ENCODE data around the gene ZDHHC1.

The ZDHHC1 gene

DNA sequence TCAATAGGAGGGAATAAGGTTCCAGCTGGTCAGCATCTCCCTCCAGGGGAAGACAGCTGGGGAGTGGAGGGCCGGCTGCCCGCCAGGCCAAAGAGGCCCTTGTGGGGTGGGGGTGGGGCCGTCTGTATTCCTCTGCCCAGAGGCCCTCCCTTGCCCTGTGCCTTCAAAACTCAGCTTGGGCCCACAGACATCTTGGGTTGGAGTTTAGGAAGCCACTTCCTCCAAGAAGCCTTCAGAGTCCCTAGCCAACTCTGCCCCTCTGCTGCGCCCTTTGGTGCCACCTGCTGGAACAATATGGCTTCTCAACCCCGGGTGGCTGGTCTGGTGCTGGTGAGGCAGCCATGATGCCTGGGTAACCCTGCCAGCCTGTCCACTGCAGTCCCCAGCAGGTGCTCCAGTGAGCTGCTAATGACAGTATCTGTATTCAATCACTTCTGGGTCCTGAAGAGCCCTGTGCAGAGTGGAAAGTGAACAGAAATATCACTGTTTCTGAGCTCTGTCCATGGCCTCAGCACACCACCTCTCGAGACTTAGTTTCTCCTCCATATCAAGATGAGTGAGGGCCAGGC is 31.3 kb upstream of the ZDHHC1 start:
- peak; percentile 31 for DNase-seq (ENCODE audit: low spot score)

DNA sequence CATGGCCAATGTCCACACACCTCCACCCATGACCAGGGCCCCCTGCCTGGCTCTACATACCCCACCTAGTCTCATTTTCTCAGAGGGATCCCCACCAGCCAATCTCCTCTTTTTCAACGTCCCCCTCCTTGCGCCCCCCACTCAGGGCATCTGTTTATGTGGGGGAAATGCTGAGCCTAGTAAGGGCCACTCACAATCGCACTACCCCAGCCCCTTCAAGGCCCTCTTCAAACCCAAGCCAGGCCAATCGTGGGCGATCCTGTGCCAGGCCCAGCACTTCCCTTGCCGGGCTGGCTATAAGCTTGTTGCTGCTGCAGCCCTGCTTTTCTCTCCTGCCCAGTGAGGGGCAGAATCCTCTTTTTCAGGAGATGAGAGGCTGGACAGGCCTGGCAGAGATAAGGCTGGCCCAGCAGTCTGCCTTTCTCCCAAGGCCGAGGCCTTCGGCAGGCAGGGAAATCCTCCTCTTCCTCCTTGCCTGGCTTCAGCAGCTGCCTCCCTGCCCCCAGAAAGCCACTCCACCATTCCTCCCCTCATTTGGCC is 30.8 kb upstream of the ZDHHC1 start:
- no peak for DNase-seq (ENCODE audit: low spot score)

DNA sequence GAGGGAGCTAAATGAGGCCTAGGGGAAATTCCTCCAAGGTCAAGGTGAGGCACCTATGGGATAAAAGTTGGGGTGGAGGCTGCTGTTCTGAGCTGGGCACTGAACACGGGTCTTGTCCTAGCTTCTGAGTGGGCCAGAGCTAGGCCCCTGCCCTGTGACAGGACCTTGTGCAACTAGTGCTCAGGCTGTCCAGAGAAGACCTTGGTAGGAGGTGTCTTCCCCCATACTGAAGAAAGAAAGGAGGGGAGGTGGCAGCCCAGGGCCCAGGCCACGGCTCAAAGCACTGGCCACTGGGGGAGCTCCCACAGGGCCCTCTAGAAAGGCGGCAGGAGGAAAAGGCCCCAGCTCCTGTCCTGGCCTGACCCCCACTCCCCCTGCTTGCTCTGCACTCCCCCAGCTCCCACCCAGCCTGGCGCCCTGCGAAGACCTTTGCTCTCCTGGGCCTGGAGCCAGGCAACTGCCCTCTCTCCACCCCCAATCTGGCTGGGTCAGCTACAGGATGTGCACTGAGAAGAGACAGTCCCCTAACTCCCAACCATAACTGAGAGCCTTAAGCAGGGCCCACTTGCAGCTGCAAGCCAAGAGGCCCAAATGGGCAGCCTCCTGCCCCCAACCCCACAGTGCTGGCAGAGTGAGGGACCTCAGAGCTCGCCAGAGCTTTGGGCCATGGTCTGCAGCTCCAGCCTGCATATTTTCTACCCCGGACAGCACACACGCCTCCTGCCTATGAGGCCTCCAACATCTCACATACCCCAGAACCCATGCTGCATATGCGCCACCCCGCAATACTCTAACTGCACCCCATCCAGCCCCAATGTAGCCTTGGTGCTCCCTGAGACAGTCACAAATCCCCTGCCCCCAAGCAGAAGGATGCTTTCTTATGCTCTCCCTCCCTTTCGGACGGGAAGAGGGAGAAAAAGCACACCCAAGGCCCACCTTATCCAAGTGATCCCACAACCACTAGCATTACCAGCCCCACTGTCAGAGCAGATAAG is 29.9 kb upstream of the ZDHHC1 start:
- DNase-seq (ENCODE audit: low spot score) = no peak

DNA sequence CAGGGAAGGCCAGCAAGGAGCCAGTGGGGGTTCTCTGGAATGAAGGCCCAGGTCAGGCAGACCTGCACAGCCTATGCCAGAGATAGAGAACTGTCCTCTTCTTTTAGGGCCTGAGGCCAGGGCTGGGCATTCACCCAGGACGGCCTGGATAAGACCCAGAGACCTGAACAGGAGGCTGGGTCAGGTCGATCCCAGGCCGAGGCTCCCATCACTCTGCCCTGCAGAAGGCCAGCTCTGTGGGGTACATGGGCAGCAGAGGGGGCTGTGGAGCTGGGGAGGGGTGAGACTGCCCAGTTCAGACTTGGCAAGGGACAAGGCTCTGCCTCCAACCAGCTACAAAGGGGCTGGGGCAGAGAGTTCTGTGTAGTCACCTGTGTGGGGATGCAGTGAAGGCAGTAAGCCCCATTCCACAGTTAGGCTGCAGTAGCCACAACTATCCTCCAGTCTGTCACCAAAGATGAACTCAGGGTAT is 29.2 kb upstream of the ZDHHC1 start:
- DNase-seq (ENCODE audit: low spot score) = no peak

DNA sequence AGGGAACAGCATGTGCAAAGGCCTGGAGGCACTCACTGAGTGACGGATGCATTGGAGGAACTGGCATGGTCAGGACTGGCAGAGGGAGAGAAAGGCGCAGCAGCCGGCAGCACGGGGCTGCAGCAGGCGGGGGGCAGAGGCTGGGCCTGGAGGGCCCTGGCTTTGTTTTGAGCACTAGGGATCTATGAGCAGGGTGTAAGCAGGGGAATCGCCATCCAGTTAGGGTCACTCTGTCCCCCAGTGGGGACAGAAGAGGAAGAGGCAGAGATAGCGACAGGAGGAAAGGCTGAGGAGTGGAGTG is 28.8 kb upstream of the ZDHHC1 start:
- DNase-seq (ENCODE audit: low spot score) = no peak

DNA sequence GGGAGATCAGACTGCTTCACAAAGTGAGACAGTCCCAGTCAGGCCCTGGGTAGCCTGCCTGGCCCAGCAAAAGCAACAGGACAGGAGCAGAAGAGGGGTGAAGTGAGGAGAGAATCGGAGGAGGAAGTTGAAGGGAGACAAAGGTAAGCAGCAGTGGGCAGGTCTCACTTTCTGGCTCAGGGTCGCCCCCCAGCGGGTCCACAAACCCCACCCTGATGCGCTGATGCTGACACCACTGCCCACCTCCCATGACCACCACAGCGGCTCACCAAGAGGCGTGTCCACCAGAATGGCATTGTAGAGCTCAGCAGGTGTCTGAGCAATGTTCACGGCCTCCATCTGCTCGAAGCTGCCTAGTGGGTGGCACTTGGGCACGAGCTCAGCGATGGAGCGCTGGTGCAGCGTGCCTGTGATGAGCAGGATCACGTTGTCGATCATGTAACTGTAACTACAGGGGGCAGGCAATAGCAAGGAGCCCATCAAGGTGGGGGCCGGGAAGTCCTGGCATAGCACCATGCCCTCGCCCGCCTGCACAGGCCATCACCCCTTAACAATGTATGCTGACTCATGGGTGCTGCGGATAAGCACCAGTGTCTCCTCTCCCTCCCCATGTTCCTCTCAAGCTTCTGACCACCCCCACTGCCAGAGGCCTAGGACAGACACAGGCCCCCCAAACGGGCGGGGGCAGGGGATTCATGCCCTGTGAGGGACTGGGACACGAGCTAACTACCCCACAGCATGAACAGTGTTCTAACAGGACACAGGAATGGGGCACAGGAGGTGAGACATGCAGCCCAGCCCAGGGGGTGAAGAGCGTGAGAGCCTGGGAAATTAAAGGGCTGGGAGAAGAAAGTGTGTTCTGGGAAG is 28.2 kb upstream of the ZDHHC1 start:
- no peak for DNase-seq (ENCODE audit: low spot score)

DNA sequence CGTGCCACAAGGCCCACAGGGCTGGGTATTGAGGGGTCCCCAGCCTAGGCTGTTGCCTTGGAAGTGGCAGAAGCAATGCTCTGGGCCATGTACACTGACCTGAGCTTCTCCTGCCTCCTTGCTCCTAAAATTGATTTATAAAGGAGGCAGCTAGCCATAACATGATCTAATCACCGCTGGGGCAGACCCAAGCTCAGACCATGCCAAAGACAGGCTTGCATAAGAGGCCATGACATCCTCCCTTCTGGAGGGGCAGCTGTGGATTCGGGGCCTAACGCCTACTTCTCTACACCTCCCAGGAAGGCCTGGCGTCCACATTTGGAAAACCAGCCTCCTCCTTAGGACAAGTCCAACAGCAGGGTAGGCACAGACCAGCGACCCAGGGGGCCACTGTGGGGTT is 27.0 kb upstream of the ZDHHC1 start:
- no peak for DNase-seq (ENCODE audit: low spot score)

DNA sequence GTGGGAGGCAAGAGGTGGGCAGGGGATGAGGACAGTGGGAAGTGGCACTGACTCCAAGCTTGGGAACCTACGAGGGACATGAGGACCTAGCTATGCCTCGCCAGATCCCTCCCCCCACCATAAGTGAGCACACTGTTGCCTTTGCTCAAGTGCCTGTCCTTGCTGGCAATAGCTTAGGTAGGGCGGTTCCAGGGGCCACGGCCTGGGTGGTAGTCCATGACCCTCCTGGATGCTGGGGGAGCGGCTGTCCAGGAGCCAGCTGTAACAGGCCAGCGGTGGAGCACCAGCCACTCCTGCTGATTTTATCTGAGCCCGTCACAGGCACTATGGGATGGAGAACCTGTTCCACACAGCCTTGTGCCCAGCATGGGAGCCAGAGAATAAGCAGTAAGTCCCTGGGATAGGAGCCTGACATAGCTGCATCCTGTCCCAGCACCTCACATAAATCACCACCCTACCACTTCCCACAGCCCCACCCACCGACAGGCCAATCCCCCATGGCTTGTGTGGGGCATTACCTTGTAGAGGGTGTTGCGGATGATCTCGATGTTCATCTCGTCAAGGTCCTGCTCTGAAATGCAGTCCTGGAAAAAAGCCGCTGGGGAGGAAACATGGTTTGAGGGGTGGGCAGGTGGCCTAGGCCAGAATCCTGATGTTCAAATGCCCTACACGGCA is 26.4 kb upstream of the ZDHHC1 start:
- DNase-seq (ENCODE audit: low spot score) = no peak

DNA sequence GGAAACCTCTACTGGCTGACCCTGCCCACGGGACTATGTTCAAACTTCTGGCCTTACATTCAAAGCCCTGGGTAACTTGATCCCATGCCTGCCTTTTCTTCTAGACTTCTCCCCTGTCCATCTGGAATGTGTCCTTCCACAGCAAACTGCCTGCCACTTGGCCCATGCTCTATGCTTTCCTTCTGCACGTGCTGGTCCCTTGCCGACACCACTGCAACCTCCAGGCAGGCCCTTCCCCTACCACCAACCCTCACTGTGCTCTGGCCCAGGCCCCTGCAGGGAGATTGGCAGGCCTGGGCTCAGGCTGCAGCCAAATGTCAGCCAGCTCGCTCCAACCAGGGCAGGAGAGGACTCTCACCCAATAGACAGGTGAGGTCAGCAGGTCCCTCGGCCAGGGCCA is 25.6 kb upstream of the ZDHHC1 start:
- no peak for DNase-seq (ENCODE audit: low spot score)

DNA sequence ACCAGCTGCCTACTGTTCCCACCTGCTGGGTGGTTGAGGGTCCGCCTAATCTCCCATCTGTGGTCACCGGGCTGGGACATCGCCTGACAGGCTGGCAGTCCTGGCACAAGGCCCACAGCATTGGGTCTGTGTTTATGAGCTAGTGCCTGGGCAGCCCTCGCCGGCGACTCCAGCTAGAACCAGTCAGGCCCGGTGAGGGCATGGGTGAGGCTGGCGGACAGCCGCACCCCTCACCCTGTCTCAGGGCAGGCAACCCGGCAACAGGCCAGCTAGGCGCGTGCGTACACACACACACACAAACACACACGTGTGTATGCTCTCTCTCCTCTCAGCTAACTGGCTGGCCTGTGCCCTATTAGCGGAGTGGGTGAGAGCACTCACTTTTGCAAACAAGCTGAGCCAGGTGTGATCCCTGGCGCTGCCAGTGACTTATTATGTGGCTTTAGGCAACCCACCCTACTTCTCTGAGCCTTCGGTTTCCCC is 25.0 kb upstream of the ZDHHC1 start:
- no peak for DNase-seq (ENCODE audit: low spot score)

DNA sequence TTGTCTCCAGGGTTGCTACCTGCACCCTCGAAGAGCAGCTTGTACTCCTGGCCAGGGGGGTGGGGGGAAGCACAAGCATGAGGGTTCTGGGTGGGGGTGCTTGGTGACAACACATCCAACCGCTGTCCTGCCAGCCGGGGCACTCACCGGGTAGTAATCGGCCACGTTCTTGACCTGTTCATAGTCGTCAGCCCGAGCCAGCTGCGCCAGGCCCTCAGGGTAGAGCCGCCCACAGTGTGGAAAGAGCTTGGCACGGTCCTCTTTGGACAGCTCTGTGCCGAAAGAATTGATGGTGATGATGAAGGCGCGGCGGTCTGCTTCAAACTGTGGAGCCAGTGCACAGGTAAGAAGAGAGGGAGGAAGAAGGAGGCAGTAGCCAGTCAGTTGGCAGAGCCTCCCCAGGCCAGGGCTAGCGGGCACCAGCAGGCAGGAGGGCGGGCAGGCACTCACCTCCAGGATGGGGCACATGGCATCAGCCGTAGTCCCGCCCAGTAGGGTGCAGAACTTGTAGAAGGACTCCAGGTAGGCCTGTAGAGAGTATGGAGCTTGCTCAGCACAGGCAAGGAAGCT is 22.6 kb upstream of the ZDHHC1 start:
- no peak for DNase-seq (ENCODE audit: low spot score)

DNA sequence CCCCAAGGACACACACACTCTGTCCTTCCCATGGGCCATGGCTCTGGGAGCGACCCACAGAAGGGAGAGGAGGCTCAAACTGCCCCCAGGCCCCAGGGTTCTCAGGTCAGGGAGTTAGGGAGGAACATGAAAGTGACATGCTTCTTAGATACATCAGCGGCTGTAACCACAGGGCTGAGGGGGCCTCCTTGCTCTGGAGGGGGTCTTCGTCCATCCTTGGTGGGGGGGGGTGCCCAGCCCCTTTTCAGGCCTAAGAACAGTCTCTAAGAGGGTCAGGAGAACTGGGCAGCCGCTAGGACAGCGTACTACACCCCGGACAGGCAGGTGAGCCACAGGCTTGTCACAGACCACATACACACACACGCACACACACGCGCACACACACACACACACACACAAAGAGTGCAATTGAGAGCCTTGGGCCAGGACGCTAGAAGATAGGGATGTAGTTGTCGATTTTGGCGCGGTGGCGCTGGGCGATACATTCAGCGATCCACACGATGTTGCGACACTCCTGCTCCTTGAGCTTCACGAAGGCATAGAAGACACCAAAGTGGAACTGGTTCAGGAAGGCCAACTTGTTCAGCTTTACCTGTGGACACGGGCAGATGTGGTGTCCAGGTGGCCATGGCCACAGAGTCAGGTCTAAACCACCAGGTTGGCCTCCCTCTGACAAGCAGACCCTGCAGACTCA is 22.0 kb upstream of the ZDHHC1 start:
- DNase-seq (ENCODE audit: low spot score) = no peak

DNA sequence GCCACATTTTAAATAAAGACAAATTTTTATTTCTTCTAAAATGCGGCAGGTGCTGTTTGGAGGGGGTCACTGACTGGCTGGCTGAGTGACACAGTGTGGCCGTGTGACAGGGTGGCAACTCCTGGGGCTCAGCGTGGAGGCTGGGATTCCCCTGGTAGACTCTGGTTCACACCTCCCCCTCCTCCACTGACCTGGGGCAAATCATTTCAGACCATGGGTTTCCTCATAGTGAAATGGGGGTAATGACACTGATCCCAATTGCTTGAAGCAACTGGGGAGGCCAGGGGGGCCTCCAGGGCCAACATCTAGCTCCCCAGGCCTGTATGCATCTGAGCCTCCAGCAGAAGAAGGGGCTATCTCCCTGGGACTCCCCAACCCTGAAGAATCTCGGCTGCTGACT is 21.2 kb upstream of the ZDHHC1 start:
- no peak for DNase-seq (ENCODE audit: low spot score)

DNA sequence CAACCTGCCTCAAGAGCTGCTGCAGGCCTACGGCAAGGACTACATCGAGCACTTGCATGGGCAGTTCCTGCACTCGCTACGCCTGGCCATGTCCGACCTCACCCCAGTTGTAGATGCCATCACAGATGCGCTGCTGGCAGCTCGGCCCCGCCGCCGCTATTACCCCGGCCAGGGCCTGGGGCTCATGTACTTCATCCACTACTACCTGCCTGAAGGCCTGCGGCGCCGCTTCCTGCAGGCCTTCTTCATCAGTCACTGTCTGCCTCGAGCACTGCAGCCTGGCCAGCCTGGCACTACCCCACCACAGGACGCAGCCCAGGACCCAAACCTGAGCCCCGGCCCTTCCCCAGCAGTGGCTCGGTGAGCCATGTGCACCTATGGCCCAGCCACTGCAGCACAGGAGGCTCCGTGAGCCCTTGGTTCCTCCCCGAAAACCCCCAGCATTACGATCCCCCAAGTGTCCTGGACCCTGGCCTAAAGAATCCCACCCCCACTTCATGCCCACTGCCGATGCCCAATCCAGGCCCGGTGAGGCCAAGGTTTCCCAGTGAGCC is 20.4 kb upstream of the ZDHHC1 start:
- no peak for DNase-seq (ENCODE audit: low spot score)

DNA sequence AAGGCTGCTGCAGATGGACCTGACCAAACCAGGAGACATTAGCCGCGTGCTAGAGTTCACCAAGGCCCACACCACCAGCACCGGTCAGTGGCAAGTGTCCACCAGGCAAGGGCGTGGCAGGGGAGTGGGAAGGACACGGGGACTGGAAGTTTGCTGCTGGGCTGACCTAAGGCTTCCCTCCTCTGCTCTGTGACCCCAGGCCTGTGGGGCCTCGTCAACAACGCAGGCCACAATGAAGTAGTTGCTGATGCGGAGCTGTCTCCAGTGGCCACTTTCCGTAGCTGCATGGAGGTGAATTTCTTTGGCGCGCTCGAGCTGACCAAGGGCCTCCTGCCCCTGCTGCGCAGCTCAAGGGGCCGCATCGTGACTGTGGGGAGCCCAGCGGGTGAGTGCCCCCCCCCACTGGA is 19.5 kb upstream of the ZDHHC1 start:
- DNase-seq (ENCODE audit: low spot score) = no peak

DNA sequence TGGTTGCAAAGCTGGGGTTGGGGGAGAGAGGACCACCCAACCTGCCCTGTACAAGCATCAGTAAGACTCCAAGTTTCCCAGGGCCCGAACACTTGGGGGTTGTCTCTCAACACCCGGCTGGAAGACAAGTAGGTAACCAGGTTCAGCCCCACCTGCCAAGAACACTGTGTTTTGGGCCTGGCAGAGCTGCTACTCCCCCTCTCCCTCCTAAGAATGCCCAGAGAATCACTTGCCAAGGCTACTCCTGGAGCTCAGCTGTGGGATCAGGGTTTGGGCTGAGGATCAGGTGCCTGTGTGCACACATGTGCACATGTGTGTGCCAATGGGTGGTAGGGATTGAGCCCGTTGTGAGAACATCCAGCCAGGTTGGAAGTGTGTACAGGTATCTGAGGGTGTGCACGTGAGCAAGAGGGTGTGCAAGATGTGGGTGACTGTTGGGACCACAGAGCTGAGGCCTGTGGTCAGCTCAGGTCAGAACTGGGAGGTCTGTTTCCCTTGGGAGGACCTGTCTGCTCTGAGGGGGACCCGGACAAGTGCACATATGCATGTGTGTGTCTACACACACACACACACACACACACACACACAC is 16.9 kb upstream of the ZDHHC1 start:
- DNase-seq (ENCODE audit: low spot score) = no peak

DNA sequence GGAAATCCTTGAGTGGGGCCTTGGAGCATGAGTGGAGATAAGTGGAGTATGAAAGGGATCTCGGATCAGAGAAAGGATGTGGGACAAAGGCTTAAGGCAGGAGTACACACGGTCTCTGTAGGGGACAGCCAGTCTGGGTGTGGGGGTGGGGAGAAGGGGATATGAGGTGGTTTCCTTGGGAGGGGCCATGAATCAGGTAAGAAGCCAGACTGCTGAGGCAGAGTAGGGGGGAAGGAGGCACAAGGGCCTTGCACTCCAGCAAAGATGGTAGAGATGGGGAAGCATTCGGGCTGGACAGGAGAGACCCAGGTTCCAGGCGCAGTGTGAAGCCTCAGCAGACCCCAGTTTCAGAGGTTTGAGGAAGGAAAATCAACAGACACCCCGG is 16.2 kb upstream of the ZDHHC1 start:
- no peak for DNase-seq (ENCODE audit: low spot score)

DNA sequence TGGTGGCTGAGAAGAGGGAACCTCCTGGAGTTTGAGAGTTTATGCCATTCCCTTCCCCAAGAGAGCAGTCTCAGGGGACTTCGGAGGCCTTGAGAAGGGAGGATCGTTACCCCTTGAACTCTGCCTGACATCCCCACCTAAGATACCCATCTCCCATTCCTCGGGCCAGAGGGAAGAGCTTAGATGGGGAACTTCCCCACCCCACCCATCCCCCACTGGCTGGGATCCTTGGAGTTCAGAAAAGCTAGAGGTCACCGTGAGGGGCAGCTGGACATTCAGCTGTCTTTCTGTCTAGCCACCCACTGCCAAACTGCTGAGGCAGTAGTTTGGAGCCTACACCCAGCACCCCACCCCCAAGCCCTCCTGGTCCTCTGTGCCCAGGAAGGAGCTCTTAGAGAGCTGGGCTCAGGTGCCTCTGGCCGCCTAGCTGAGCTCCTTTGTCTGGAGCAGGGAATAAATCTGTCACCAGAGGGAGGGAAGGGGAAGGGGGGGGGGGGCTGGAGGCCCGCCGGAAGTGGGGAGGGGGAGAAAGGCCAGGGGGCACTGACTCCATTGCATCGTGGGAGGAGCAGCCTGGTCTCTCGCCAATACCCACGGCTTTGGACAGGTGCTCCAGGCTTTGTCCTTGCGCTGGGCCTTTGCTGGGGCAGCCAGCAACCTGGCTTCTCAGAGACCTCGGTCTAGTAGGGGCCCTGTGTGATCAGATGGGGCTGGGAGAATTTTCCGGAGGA is 15.7 kb upstream of the ZDHHC1 start:
- DNase-seq (ENCODE audit: low spot score) = no peak
